Rectal smooth muscle tissue (tissue), 1 donor: Measurements from ENCODE around the gene VLDLR.
A peak's percentile ranks its signal among the peaks of the same experiment; 100 is the strongest.

Experiments used
- H3K27ac ChIP-seq: one replicate; pipeline ENCODE4 v1.7.0; 2013; ENCODE audit warnings: low read depth, low read length, inconsistent platforms
- H3K27me3 ChIP-seq: one replicate; pipeline ENCODE4 v1.7.0; 2013; ENCODE audit warnings: low read length; ENCODE audit not compliant: control insufficient read depth, insufficient read depth
- H3K36me3 ChIP-seq: one replicate; pipeline ENCODE4 v1.7.0; 2013; ENCODE audit warnings: low read length; ENCODE audit not compliant: control insufficient read depth, insufficient read depth
- H3K4me1 ChIP-seq: one replicate; pipeline ENCODE4 v1.7.0; 2013; ENCODE audit warnings: low read length; ENCODE audit not compliant: control insufficient read depth, insufficient read depth
- H3K4me3 ChIP-seq: one replicate; pipeline ENCODE4 v1.7.0; 2013; ENCODE audit warnings: low read length
- H3K9ac ChIP-seq: one replicate; pipeline ENCODE4 v1.7.0; 2013; ENCODE audit warnings: low read length

VLDLR gene

GRCh38 chr9:2640570-2640969 is 19.0 kb downstream of the VLDLR start:
- Histone ChIP-seq H3K4me3 (no peak overlapping the region), H3K4me1 (no peaks in the 10 kb centered on the region), H3K36me3 (peaks cover 3% of the 10 kb centered on the region), H3K27me3 (no peaks in the 10 kb centered on the region), H3K27ac (no peak overlapping the region), H3K9ac (no peak overlapping the region)

- H3K4me3 ChIP-seq = no peak overlapping the region
- peaks cover 3% of the 10 kb centered on the region for H3K36me3 ChIP-seq
- H3K27ac ChIP-seq = no peak overlapping the region
- H3K4me1 ChIP-seq = no peaks in the 10 kb centered on the region
- H3K27me3 ChIP-seq = no peaks in the 10 kb centered on the region
- no peak overlapping the region for H3K9ac ChIP-seq
These were observed 19.4 kb downstream of the VLDLR start for GRCh38 chr9:2641033-2641432.

GRCh38 chr9:2642068-2642467 is 20.5 kb downstream of the VLDLR start:
- Histone ChIP-seq H3K4me1 (no peaks in the 10 kb centered on the region), H3K27ac (no peak overlapping the region), H3K36me3 (peaks cover 3% of the 10 kb centered on the region), H3K27me3 (no peaks in the 10 kb centered on the region), H3K9ac (no peak overlapping the region), H3K4me3 (no peak overlapping the region)

DNA sequence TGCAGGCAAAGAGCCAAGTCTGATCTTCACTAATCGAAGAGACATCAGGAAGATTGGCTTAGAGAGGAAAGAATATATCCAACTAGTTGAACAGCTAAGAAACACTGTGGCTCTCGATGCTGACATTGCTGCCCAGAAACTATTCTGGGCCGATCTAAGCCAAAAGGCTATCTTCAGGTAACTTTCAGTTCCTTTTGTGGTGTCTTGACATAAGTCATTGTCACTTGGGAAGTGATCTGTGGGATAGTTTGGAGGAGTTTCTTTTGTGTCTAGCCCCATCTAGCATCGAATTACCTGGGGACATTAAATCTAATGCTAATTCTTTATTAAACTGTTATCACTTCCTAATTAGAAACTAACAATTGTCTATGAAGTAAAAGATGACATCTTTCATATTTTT is 24.0 kb downstream of the VLDLR start:
- H3K27ac ChIP-seq = no peak overlapping the region
- no peaks in the 10 kb centered on the region for H3K4me1 ChIP-seq
- H3K4me3 ChIP-seq = no peak overlapping the region
- H3K27me3 ChIP-seq = no peaks in the 10 kb centered on the region
- no peak overlapping the region for H3K9ac ChIP-seq
- peaks cover 3% of the 10 kb centered on the region for H3K36me3 ChIP-seq

DNA sequence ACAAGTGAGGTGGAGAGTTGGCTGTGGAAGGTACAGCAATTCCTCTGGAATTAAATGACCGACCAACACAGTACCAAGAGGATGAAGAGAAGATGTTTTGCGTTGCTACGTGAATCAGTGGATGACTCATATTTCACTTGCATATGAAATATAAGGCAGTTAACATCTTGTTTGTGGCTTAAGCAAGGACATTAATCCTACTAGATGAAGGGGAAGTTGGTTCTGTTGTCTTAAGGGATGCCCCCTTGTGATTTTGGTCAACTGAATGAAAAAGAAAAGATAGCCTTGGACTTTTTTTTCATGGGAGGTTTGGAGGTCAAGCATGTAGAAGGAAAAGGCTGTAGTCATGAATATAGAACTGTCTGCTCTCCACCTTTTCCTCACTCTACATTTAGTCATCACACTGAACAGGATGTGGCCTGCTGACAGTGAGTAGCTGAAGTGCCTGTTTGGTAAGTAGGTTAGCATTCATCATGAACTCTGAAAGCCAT is 33.9 kb downstream of the VLDLR start:
- H3K4me3 ChIP-seq = no peak overlapping the region
- no peaks in the 10 kb centered on the region for H3K36me3 ChIP-seq
- no peak overlapping the region for H3K27ac ChIP-seq

DNA sequence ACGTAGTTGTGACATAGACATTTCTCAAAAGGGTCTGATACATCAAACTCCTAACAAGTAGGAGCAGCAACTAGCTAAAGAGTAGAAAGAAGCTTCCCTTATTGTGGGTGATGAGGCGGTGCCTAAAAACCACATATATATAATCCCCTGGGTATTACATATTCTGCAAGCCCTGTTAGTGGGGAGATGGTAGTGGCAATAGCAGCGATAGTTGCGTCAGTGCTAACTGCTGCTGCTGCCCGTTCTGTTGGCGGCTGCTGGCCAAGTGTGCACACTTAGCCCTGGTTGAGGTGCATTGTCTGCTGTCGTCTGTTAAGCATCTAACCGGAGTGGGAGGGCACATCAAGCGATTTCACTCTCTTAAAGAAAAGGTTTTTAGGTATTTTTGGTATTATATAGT is 35.8 kb downstream of the VLDLR start:
- no peak overlapping the region for H3K27ac ChIP-seq
- H3K4me1 ChIP-seq = no peaks in the 10 kb centered on the region
- no peaks in the 10 kb centered on the region for H3K27me3 ChIP-seq
- no peak overlapping the region for H3K4me3 ChIP-seq
- H3K9ac ChIP-seq = no peak overlapping the region
- no peaks in the 10 kb centered on the region for H3K36me3 ChIP-seq

More for the DNA sequence above, 33.9 kb downstream of the VLDLR start:
- Histone ChIP-seq H3K4me1 (no peaks in the 10 kb centered on the region), H3K9ac (no peak overlapping the region), H3K27me3 (no peaks in the 10 kb centered on the region)

GRCh38 chr9:2662496-2662895 is 40.9 kb downstream of the VLDLR start:
- Histone ChIP-seq H3K27me3 (no peaks in the 10 kb centered on the region), H3K27ac (no peak overlapping the region), H3K9ac (no peak overlapping the region), H3K4me1 (no peaks in the 10 kb centered on the region), H3K4me3 (no peak overlapping the region), H3K36me3 (no peaks in the 10 kb centered on the region)

GRCh38 chr9:2663461-2664173 is 42.0 kb downstream of the VLDLR start:
- Histone ChIP-seq H3K27ac (peak overlapping the region; percentile 15), H3K4me1 (no peaks in the 10 kb centered on the region), H3K4me3 (no peak overlapping the region), H3K9ac (no peak overlapping the region), H3K36me3 (no peaks in the 10 kb centered on the region), H3K27me3 (no peaks in the 10 kb centered on the region)

GRCh38 chr9:2664174-2665065 is 42.8 kb downstream of the VLDLR start:
- Histone ChIP-seq H3K9ac (no peak overlapping the region), H3K4me1 (no peaks in the 10 kb centered on the region), H3K27ac (peak overlapping the region; percentile 15), H3K4me3 (no peak overlapping the region), H3K27me3 (no peaks in the 10 kb centered on the region), H3K36me3 (no peaks in the 10 kb centered on the region)

DNA sequence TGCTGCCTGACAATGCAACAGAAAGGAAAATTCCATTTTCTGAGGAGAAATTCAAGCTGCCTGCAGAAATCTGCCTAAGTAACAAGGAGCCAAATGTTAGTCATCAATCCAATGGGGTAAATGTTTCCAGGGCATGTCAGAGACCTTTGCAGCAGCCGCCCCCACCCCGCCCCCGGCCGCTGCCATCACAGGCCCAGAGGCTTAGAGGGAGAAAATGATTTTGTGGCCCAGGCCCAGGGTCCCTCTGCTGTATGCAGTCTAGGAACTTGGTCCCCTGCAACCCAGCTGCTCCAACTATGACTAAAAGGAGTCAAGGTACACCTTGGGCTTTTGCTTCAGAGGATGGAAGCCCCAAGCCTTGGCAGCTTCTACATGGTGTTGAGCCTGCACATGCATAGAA is 45.0 kb downstream of the VLDLR start:
- no peak overlapping the region for H3K27ac ChIP-seq
- H3K9ac ChIP-seq = no peak overlapping the region
- no peaks in the 10 kb centered on the region for H3K36me3 ChIP-seq
- H3K4me3 ChIP-seq = no peak overlapping the region
- H3K27me3 ChIP-seq = no peaks in the 10 kb centered on the region
- H3K4me1 ChIP-seq = no peaks in the 10 kb centered on the region

- Histone ChIP-seq H3K27me3 (no peaks in the 10 kb centered on the region), H3K4me3 (no peak overlapping the region), H3K27ac (no peak overlapping the region), H3K4me1 (no peaks in the 10 kb centered on the region), H3K36me3 (no peaks in the 10 kb centered on the region), H3K9ac (no peak overlapping the region)
These were observed 51.6 kb downstream of the VLDLR start for GRCh38 chr9:2673161-2673560.

GRCh38 chr9:2674141-2674824 is 52.7 kb downstream of the VLDLR start:
- Histone ChIP-seq H3K4me1 (no peaks in the 10 kb centered on the region), H3K36me3 (no peaks in the 10 kb centered on the region), H3K27ac (no peak overlapping the region), H3K9ac (no peak overlapping the region), H3K4me3 (no peak overlapping the region), H3K27me3 (no peaks in the 10 kb centered on the region)
